ENCODE data around the gene YARS1. TPM values are rescaled to one million over a fixed set of nuclear protein-coding genes. Genes with fewer than 3 reads are reported as not detected.

YARS1 gene
- polyA plus RNA-seq, 3 donors = 38.1 to 42.7 (median 39.8) TPM

DNA sequence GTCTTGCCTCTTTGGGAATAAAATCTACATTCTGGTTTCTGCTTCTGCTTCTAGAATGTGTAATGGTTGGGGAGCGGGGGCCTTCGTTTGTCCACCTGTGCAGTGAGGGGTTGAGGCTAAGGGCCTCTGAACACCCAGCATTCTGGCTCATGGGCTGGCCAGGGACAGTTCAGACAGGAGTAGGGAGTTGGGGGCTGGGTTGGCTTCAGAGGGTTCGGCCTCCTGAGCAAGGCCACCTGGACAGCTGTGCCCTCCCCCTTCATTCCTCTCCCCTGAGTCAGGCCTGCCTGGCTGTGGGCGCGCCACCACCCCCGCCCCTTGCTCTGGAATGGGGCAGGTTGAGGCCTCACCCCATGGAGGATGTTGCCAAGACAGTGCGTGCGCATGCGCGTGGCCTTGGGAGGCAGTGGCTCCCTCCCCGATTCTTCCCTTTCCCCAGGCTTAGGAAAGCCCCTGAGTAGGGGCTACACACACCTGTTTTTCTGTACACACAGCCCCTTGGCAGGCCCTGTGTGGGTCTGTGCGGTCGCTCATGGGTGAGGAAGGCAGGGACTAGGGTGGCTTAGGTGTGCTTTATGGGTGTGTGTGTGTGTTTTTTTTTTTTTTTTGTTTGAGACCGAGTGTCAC lies 57.0 kb downstream of the YARS1 start:
- TF ChIP-seq CTCF (IDR thresholded peaks at IDR 0.05) = no peak
- Mint-ChIP-seq H3K27me3 (ENCODE audit: low read depth in 3 of 3) (peaks cover 11 to 15% (median 13%) of the 10 kb centered on the region in 3 donors), H3K9me3 (no peaks in the 10 kb centered on the region), H3K4me1 (peaks cover 1% of the 10 kb centered on the region), H3K36me3 (peaks cover 0 to 4% of the 10 kb centered on the region in 2 donors), H3K4me3 (no peak overlapping the region), H3K27ac (no peak overlapping the region)
- intact Hi-C loops (cut with micrococcal nuclease) = no loop called here
- no peaks in the 10 kb centered on the region for H3K9me3 ChIP-seq (replicated peaks in 1 of 2; ENCODE audit: control insufficient read depth in 1 of 2, insufficient read depth in 1 of 2, low read length in 2 of 2)
- no peaks in the 10 kb centered on the region for H3K79me2 ChIP-seq (ENCODE audit: insufficient read depth, low read length)
- WGBS (ENCODE audit: insufficient coverage) = 98% methylated on average over 12 of the region's 14 CpGs
- H3K36me3 ChIP-seq (replicated peaks in 1 of 2; ENCODE audit: control insufficient read depth in 1 of 2, insufficient read depth in 2 of 2, low read length in 2 of 2) = no peaks in the 10 kb centered on the region
- no peak overlapping the region for H3K4me2 ChIP-seq (replicated peaks; ENCODE audit: extremely low read depth, low read length, poor library complexity, severe bottlenecking)
- H3K4me1 ChIP-seq (ENCODE audit: control insufficient read depth in 1 of 2, insufficient read depth in 2 of 2, low read length in 2 of 2) = no peaks in the 10 kb centered on the region
- peaks cover 16% of the 10 kb centered on the region for H4K20me1 ChIP-seq (ENCODE audit: insufficient read depth, low read length)
- peaks cover under 1 to 7% of the 10 kb centered on the region in 2 donors for H3K27me3 ChIP-seq (ENCODE audit: control insufficient read depth in 2 of 2, insufficient read depth in 2 of 2, low read length in 2 of 2)
- H3K9ac ChIP-seq (ENCODE audit: insufficient read depth, low read length, poor library complexity, severe bottlenecking) = no peak overlapping the region
- no peak overlapping the region for H3K4me3 ChIP-seq (replicated peaks in 1 of 3; ENCODE audit: low read depth in 2 of 3, low read length in 3 of 3)
- H3K27ac ChIP-seq (ENCODE audit: low read depth in 1 of 2, low read length in 2 of 2) = no peak overlapping the region
- no peak for DNase-seq
- H2AFZ ChIP-seq (ENCODE audit: insufficient read depth, low read depth, low read length, poor library complexity, severe bottlenecking) = no peak overlapping the region

DNA sequence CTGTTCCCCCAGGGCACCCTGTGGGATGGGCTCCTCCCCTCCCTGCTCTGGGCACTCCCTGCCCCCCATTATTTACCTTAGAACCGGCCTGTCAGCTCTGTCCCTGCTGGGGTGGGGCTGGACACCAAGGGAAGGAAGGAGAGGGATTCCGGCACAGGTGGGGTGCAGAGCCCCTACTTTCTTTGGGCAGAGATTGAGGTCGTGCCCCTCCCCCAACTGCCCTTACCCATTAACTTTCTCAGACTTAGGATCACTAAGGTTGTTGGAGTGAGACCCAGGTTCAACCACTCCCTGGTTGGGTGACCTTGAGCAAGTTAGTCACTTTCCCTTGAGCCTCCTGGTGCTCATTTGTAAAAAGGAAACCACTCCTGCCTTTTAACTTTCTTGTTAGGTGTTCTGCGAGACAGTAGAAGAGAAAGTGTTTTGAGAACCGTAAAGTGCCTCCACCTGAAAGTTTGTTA lies 57.6 kb downstream of the YARS1 start:
- Histone ChIP-seq H3K4me1 (ENCODE audit: control insufficient read depth in 1 of 2, insufficient read depth in 2 of 2, low read length in 2 of 2) (peaks cover under 1 to 1% of the 10 kb centered on the region in 2 donors), H3K9ac (ENCODE audit: insufficient read depth, low read length, poor library complexity, severe bottlenecking) (no peak overlapping the region), H2AFZ (ENCODE audit: insufficient read depth, low read depth, low read length, poor library complexity, severe bottlenecking) (no peak overlapping the region), H3K4me2 (replicated peaks; ENCODE audit: extremely low read depth, low read length, poor library complexity, severe bottlenecking) (no peak overlapping the region), H3K9me3 (replicated peaks in 1 of 2; ENCODE audit: control insufficient read depth in 1 of 2, insufficient read depth in 1 of 2, low read length in 2 of 2) (no peaks in the 10 kb centered on the region), H3K27me3 (ENCODE audit: control insufficient read depth in 2 of 2, insufficient read depth in 2 of 2, low read length in 2 of 2) (peaks cover 4 to 12% of the 10 kb centered on the region in 2 donors), H3K36me3 (replicated peaks in 1 of 2; ENCODE audit: control insufficient read depth in 1 of 2, insufficient read depth in 2 of 2, low read length in 2 of 2) (no peaks in the 10 kb centered on the region), H3K27ac (ENCODE audit: low read depth in 1 of 2, low read length in 2 of 2) (no peak overlapping the region), H3K4me3 (replicated peaks in 1 of 3; ENCODE audit: low read depth in 2 of 3, low read length in 3 of 3) (no peak overlapping the region), H4K20me1 (ENCODE audit: insufficient read depth, low read length) (peaks cover 19% of the 10 kb centered on the region), H3K79me2 (ENCODE audit: insufficient read depth, low read length) (no peaks in the 10 kb centered on the region)
- no peak for DNase-seq
- intact Hi-C loops (cut with micrococcal nuclease) = no loop called here
- H3K27ac Mint-ChIP-seq = no peak overlapping the region
- H3K9me3 Mint-ChIP-seq = no peaks in the 10 kb centered on the region
- no peak for TF ChIP-seq CTCF (IDR thresholded peaks at IDR 0.05)
- no peak overlapping the region for H3K4me3 Mint-ChIP-seq
- peaks cover under 1 to 4% of the 10 kb centered on the region in 2 donors for H3K36me3 Mint-ChIP-seq
- WGBS (ENCODE audit: insufficient coverage) = 100% methylated on average over 1 of the region's 5 CpGs
- H3K4me1 Mint-ChIP-seq = peaks cover 2% of the 10 kb centered on the region
- H3K27me3 Mint-ChIP-seq (ENCODE audit: low read depth in 3 of 3) = peaks cover 16 to 21% (median 16%) of the 10 kb centered on the region in 3 donors

All from CD14-positive monocyte (primary cell).